Measurements from ENCODE around the gene BBS9.

Gene BBS9

GRCh38 chr7:33554046-33554445 lies 424.7 kb downstream of the BBS9 start:
- ATAC-seq (no peak), DNase-seq (no peak)

GRCh38 chr7:33554576-33554975 lies 425.2 kb downstream of the BBS9 start:
- ATAC-seq = no peak

GRCh38 chr7:33556472-33556871 lies 427.1 kb downstream of the BBS9 start:
- ATAC-seq = no peak
- no peak for DNase-seq

More at GRCh38 chr7:33554576-33554975, 425.2 kb downstream of the BBS9 start:
- DNase-seq = no peak

GRCh38 chr7:33558549-33559323 lies 429.4 kb downstream of the BBS9 start:
- ATAC-seq (no peak), DNase-seq (no peak)

DNA sequence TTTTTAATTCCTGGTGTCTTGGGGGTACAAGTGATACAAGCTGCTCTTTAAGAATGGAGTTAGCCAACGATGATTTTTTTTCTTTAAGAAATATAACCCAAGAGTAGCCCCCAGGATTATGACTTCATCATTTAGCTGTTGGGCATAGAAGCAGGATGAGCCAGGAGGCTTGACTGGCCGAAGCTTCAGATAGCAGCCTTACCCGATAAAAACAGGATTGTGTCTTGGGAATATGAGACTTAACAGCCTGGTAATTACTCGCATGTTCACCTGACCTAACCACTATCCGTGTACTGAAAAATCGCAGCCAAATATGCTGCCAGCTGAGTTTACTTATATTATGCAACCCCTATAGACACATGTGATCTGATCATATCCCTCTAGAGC lies 430.0 kb downstream of the BBS9 start:
- ATAC-seq = no peak
- no peak for DNase-seq

- ATAC-seq = no peak
These were observed 433.6 kb downstream of the BBS9 start for GRCh38 chr7:33562996-33563395.

GRCh38 chr7:33563651-33564050 lies 434.3 kb downstream of the BBS9 start:
- ATAC-seq (no peak), DNase-seq (no peak)

More at GRCh38 chr7:33562996-33563395, 433.6 kb downstream of the BBS9 start:
- DNase-seq = no peak

DNA sequence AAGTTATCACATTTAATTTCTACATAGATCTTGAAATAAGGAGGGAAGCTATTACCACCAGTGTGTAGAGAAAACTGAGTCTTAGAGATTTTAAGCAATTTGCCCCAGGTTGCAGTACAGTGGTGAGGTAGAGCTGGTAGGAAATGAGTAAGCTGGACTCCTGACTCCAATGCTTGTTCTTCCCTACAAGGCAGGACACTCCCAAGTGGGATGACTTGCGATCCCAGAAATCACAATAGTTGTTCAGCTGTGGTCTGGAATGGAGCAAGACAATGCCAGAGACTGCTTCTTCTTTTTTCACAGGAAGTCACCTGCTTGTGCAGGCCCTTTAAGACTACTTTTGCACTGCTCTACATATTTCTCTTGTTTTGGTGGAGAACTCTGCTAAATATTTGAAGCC lies 448.8 kb downstream of the BBS9 start:
- no peak for DNase-seq
- no peak for ATAC-seq

DNA sequence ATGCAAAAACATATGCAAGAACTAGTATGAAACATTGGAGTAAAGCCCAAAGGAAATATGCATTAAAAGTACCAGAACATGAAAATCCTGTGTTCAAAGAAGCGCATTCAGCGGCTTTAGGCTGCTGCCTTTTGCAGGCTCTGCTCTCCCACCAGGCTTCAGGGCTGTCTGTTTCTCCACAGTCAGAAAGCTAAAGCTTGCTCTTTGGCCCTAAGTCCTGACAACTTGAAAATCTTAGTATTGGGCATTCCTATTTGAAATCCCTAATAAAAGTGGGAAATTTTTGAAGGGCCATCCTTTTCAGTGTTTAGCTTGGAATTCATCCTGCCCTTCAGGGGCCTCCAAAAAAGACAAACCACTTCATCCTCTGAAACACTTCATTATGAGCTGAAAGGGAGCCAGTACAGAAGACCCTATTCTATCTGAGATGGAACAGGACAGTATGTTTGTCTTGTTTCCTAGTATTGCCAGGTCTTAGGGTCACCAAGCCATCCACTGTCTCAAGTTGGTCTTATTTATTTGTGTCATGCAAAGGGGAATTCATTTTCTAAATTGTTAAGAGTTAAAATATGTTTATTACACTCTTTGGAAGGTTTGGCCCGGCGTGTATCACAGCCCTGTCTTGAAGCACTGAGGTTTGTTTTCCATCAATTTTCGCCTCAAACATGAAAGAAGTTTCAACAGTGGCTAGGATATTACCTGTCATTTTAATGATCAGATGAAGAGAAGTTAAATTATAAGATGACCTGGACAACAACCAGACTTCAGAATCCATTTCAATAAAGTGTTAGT lies 449.7 kb downstream of the BBS9 start:
- no peak for DNase-seq
- no peak for ATAC-seq

DNA sequence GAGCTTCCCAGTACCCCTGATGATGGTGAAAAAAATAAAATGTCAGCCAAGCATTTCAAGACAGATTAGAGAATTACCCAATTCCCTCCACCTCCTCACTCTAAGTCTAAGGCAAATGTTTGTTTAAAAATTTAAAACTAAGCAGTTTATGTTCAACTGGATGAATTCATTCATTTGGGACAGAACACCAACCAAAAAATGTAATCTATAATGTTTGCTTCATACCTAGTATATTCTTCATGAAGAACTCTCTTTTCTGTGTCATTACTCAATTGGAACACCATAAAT lies 450.3 kb downstream of the BBS9 start:
- DNase-seq (no peak), ATAC-seq (no peak)

- DNase-seq = no peak
- no peak for ATAC-seq
These were observed 451.9 kb downstream of the BBS9 start for GRCh38 chr7:33581236-33581635.

GRCh38 chr7:33582104-33582503 lies 452.7 kb downstream of the BBS9 start:
- ATAC-seq (no peak), DNase-seq (no peak)

GRCh38 chr7:33582533-33582932 lies 453.2 kb downstream of the BBS9 start:
- ATAC-seq (no peak), DNase-seq (no peak)

DNA sequence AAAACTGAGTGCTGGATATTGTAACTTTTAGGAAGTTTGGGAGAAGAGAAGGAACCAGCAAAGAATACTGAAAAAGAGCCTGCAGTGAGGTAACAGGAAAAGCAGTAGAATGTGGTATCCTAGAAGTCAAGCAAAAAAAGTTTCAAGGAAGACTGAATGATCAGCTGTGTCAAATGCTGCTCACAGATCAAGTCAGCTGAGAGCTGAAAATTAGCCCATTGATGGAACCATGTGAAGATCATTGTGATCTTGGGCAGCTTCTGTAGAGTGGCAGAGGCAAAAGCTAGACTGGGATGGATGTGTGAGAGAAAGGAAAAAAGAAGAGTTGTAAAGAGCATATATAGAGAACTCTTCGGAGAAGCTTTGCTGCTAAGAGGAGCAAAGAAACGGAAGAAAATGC lies 460.5 kb downstream of the BBS9 start:
- ATAC-seq (no peak), DNase-seq (no peak)

DNA sequence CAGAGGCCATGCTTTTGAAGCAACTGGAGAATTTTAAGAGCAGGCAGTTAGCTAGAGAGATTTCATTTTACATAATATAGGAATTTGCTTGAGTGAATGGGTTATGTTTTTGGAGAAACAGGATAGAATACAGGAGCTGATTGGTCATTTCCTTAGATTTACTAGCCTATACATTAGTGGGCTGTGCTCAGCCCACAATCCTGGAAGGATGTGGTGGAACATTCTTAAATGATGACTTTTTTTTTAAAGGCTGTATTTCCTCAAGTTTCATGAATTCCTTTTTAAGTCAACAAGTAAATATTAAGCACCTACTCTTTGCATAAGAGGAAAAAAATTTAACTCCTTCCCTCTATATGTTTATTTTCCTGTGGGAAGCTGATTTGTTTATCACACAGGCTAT lies 461.6 kb downstream of the BBS9 start:
- ATAC-seq = no peak
- no peak for DNase-seq

DNA sequence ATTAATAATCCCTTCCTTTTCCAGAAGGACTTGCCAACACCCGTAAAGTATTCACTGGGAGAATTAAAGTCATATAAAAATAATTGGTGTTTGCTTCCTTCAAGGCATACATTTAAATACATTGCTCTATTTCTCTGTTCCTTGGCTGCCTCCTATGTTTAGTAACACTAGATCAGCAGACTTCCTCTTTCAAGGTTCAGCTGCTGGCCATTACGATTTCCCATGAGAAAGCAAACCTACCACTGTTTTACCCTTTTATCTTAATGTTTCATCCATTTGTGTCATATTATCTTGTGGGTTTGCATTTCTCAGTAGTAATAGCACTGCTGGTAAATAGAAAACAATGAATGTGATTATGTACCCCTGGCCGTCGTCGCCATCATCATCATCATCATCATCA lies 462.1 kb downstream of the BBS9 start:
- ATAC-seq = no peak

DNA sequence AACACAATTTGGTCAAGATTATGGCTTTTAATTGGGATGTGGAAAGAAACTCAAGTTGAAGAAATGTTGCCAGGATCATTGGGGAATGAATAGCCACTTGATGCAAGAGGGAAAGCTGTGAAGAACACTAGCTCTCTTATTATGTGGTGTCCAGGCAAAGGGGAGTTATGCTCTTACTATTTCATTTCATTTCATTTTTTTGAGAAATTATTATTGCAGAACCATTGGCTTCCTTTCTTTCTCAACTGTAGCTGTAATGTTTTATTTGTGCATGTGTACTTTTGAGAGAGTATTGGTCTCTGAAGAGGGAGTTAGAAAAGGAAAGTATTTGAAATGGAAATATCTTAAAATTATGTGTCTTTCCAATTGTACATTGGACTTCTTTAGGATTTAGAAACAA lies 463.4 kb downstream of the BBS9 start:
- ATAC-seq (no peak), DNase-seq (no peak)

More for the DNA sequence above, 462.1 kb downstream of the BBS9 start:
- DNase-seq = no peak

GRCh38 chr7:33593611-33594010 lies 464.2 kb downstream of the BBS9 start:
- no peak for ATAC-seq
- DNase-seq = no peak

GRCh38 chr7:33596686-33597085 lies 467.3 kb downstream of the BBS9 start:
- ATAC-seq (no peak), DNase-seq (no peak)

GRCh38 chr7:33597181-33597580 lies 467.8 kb downstream of the BBS9 start:
- DNase-seq (no peak), ATAC-seq (no peak)

DNA sequence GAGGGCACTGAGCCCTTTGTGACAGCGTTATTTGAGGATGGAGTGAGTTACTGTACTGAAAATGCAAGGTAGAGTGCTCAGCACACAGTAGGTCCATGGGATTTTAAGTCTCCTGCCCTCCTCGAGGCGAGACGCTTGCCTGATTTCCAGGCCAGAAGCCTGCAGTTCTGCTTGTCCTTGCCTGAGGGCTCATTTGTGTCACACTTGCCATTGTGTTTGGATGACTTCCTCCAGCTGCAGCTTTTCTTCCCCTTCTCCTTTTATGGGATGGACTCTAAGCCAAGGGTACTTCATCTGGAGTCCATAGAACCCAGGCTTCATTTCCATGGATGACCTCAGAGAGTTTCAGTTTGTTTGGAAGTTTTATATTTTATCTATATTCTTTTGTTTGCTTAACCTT lies 471.7 kb downstream of the BBS9 start:
- DNase-seq (no peak), ATAC-seq (no peak)

DNA sequence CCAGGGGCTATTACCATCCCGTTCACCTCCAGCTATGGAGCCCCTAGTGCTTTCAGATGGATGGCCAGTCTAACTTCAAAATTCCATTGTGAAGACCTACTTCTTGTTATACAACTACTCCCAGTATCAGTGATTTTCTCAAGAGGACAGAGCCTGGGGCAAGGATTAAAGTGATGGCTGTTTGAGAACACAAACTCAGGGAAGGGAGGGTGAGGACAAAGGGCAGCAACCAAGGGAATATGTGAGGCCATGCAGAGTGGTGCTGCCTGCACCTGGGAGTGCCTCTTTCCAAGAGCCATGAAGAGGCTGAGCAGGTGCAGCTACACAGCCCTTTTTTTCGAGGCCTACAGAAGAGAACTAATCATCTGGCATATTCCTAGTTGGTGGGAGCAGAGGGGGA lies 472.5 kb downstream of the BBS9 start:
- DNase-seq (no peak), ATAC-seq (no peak)

DNA sequence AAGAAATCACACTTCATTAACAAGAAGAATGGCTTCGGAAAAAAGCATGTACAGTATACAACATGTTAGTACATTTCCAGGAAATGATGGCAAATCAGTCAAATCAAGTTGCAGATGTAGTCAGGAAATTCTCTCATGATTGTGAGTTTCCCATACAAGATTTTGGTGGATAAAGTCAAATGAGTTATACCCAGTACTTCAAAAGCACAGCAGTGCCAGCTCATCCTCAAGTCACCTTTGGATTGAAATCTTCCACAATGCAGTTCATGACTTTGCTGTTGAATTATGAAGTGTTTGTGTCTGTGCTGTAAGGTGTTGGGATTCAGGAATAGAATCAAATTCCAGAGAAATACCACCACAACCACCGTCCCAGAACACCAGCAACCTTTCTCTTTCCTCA lies 474.7 kb downstream of the BBS9 start:
- ATAC-seq = no peak
- DNase-seq = no peak

DNA sequence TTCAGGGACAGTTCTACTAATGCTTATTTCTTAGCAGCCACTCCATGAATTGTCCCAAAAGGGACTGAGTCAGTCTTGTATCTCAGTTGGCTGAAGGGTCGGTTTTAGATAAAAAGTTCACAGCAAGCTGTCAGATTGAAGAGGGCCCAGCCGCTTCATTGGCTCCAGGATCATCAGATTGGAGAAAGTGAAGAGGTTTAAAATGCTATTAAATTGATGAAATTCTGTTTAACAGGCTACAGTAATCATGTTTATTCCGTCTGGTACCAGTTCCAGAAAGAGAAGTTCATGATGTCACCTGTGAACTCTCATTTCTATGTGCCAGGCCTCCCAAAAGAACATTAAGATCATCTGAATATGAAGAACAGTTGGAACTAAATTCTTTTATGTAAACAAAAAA lies 481.6 kb downstream of the BBS9 start:
- DNase-seq = no peak
- ATAC-seq = no peak
